GM23248 (cell line): ENCODE measurements around the gene TEKTIP1. TPM values are rescaled to one million over a fixed set of nuclear protein-coding genes. Genes with fewer than 3 reads are reported as not detected.
A peak's percentile ranks its signal among the peaks of the same experiment; 100 is the strongest.

ENCODE experiments used
- DNase-seq: peaks from one replicate; pipeline ENCODE4 v3.0.0-alpha.2; 2015
- H2AFZ ChIP-seq: fragments of 200-600 bp; sonication (generic); 2 replicates; pipeline ENCODE4 v1.6.1; 2016; ENCODE audit warnings: antibody characterized with exemption
- H3F3A ChIP-seq: fragments of 200-600 bp; sonication (generic); 2 replicates; pipeline ENCODE4 v1.6.1; 2016; ENCODE audit warnings: mild to moderate bottlenecking, antibody characterized with exemption, mixed run types; ENCODE audit not compliant: insufficient read depth
- H3K27ac ChIP-seq: fragments of 200-600 bp; sonication (generic); 2 replicates; pipeline ENCODE4 v1.5.1; 2016; ENCODE audit warnings: mild to moderate bottlenecking
- H3K27me3 ChIP-seq: fragments of 200-600 bp; sonication (generic); replicated peaks from 2 replicates; pipeline ENCODE4 v1.6.1; 2016; ENCODE audit warnings: mild to moderate bottlenecking; ENCODE audit not compliant: insufficient read depth
- H3K36me3 ChIP-seq: fragments of 200-600 bp; sonication (generic); 2 replicates; pipeline ENCODE4 v1.6.1; 2016; ENCODE audit warnings: low read depth, mild to moderate bottlenecking
- H3K4me1 ChIP-seq: fragments of 200-600 bp; sonication (generic); 2 replicates; pipeline ENCODE4 v1.6.1; 2016; ENCODE audit warnings: mild to moderate bottlenecking; ENCODE audit not compliant: insufficient read depth
- H3K4me2 ChIP-seq: fragments of 200-600 bp; sonication (generic); one replicate; pipeline ENCODE4 v1.6.1; 2016; ENCODE audit warnings: mild to moderate bottlenecking; ENCODE audit not compliant: unreplicated experiment
- H3K4me3 ChIP-seq: fragments of 200-600 bp; sonication (generic); 2 replicates; pipeline ENCODE4 v1.5.1; 2016; ENCODE audit warnings: mild to moderate bottlenecking
- H3K79me2 ChIP-seq: fragments of 200-600 bp; sonication (generic); 2 replicates; pipeline ENCODE4 v1.6.1; 2016; ENCODE audit warnings: mild to moderate bottlenecking; ENCODE audit not compliant: insufficient read depth
- H3K9ac ChIP-seq: fragments of 200-600 bp; sonication (generic); 2 replicates; pipeline ENCODE4 v1.6.1; 2016; ENCODE audit warnings: mild to moderate bottlenecking
- H3K9me2 ChIP-seq: fragments of 200-600 bp; sonication (generic); 2 replicates; pipeline ENCODE4 v1.6.1; 2016; ENCODE audit warnings: mixed run types, mild to moderate bottlenecking, moderate library complexity; ENCODE audit not compliant: insufficient read depth
- H3K9me3 ChIP-seq: fragments of 200-600 bp; sonication (generic); one replicate; pipeline ENCODE4 v1.6.1; 2017; ENCODE audit warnings: low read depth
- H4K20me1 ChIP-seq: fragments of 200-600 bp; sonication (generic); 2 replicates; pipeline ENCODE4 v1.6.0; 2016; ENCODE audit not compliant: insufficient read depth
- EZH2 ChIP-seq: fragments of 200-600 bp; sonication (generic); IDR thresholded peaks from 2 replicates; pipeline ENCODE4 v1.6.1; 2018; ENCODE audit warnings: antibody characterized with exemption, mild to moderate bottlenecking; ENCODE audit not compliant: insufficient read depth, poor library complexity, severe bottlenecking
- EZH2phosphoT487 ChIP-seq: fragments of 200-600 bp; sonication (generic); IDR thresholded peaks from 2 replicates; pipeline ENCODE4 v1.6.1; 2018; ENCODE audit warnings: antibody characterized with exemption, moderate library complexity, mild to moderate bottlenecking, low read depth; ENCODE audit not compliant: insufficient read depth
- WGBS, 2 experiments: methylation state at CpG; one replicate each; pipeline ENCODE4 v1.1.6; 2015 to 2017; ENCODE audit warnings: low lambda C conversion rate in 2 of 2, low coverage in 1 of 2; ENCODE audit errors: missing lambda C conversion rate in 2 of 2; 5-methylcytosine and 5-hydroxymethylcytosine counted together
- in situ Hi-C: fragments of 300-500 bp; cut with MboI; formaldehyde crosslinking; loops from 2 replicates; pipeline ENCODE4 v1.15.0; 2020
- polyA plus RNA-seq: library from polyadenylated mRNA; unstranded; fragments of >200 nt; fragmentation: Nextera tagmentation; extraction: Ambion mirVana; gene quantifications from 2 replicates; pipeline ENCODE4 v1.2.1, GENCODE V29; 2016
- total RNA-seq: library from RNA; depleted of rRNA; stranded (reverse); fragments of >200 nt; shearing (Covaris generic); gene quantifications from 2 replicates; pipeline ENCODE4 v1.2.3, GENCODE V29; 2014

TEKTIP1 gene
- total and polyA plus RNA-seq, 2 experiments from 2014 or later: not detected

- H3K9me3 ChIP-seq: no peaks in the 10 kb centered on the region
- no peak overlapping the region for H3K4me3 ChIP-seq
- H3K27ac ChIP-seq: no peak overlapping the region
- WGBS, 2 experiments: 71 to 77% methylated on average over 12 of the region's 12 CpGs
- TF ChIP-seq EZH2phosphoT487 (no peak), EZH2 (no peak)
- H4K20me1 ChIP-seq: peaks cover 4% of the 10 kb centered on the region; the same call in 1 of the 2 replicates
- peak; percentile 33 for DNase-seq
- no peaks in the 10 kb centered on the region for H3K9me2 ChIP-seq
- H3K9ac ChIP-seq: no peak overlapping the region
- H3K27me3 ChIP-seq: no peaks in the 10 kb centered on the region
- H3K4me2 ChIP-seq: no peak overlapping the region
- in situ Hi-C loops: no loop called here
- no peaks in the 10 kb centered on the region for H3F3A ChIP-seq
- no peaks in the 10 kb centered on the region for H3K4me1 ChIP-seq
- H3K79me2 ChIP-seq: peaks cover 100% of the 10 kb centered on the region
- H3K36me3 ChIP-seq: no peaks in the 10 kb centered on the region
- no peak overlapping the region for H2AFZ ChIP-seq
Measured at GRCh38 chr19:3514930-3515329, 24.0 kb upstream of the TEKTIP1 start.

- no peaks in the 10 kb centered on the region for H3K36me3 ChIP-seq
- H3K9me2 ChIP-seq: no peaks in the 10 kb centered on the region
- H4K20me1 ChIP-seq: peaks cover 4% of the 10 kb centered on the region; the same call in 1 of the 2 replicates
- no peaks in the 10 kb centered on the region for H3K4me1 ChIP-seq
- H3K9me3 ChIP-seq: no peaks in the 10 kb centered on the region
- no peak overlapping the region for H3K27ac ChIP-seq
- H3K4me2 ChIP-seq: no peak overlapping the region
- no peak overlapping the region for H2AFZ ChIP-seq
- in situ Hi-C loops: no loop called here
- TF ChIP-seq EZH2phosphoT487 (no peak), EZH2 (no peak)
- WGBS, 2 experiments: 70 to 71% methylated on average over 15 of the region's 15 CpGs
- H3K9ac ChIP-seq: no peak overlapping the region
- H3K79me2 ChIP-seq: peaks cover 100% of the 10 kb centered on the region
- DNase-seq: no peak
- no peak overlapping the region for H3K4me3 ChIP-seq
- H3F3A ChIP-seq: no peaks in the 10 kb centered on the region
- no peaks in the 10 kb centered on the region for H3K27me3 ChIP-seq
Measured at GRCh38 chr19:3515891-3516422, 23.0 kb upstream of the TEKTIP1 start.

- no peaks in the 10 kb centered on the region for H3K36me3 ChIP-seq
- no peak overlapping the region for H3K4me2 ChIP-seq
- 73 to 77% methylated on average over 14 to 15 of the region's 15 CpGs for WGBS, 2 experiments
Measured at GRCh38 chr19:3516675-3517207, 22.2 kb upstream of the TEKTIP1 start.

GRCh38 chr19:3517638-3518037, 21.3 kb upstream of the TEKTIP1 start:
- H3K27me3 ChIP-seq: no peaks in the 10 kb centered on the region
- no peaks in the 10 kb centered on the region for H3K4me1 ChIP-seq
- WGBS, 2 experiments: 92 to 96% methylated on average over 2 of the region's 2 CpGs
- H3K9me3 ChIP-seq: no peaks in the 10 kb centered on the region
- H2AFZ ChIP-seq: no peak overlapping the region
- H3K4me2 ChIP-seq: no peak overlapping the region
- no peaks in the 10 kb centered on the region for H3K36me3 ChIP-seq
- no peak for DNase-seq
- no peak overlapping the region for H3K27ac ChIP-seq
- H3K4me3 ChIP-seq: no peak overlapping the region
- peaks cover 4% of the 10 kb centered on the region; the same call in 1 of the 2 replicates for H4K20me1 ChIP-seq
- H3K9me2 ChIP-seq: no peaks in the 10 kb centered on the region
- in situ Hi-C loops: no loop called here
- no peak for TF ChIP-seq EZH2
- no peak for TF ChIP-seq EZH2phosphoT487
- H3K9ac ChIP-seq: no peak overlapping the region
- H3K79me2 ChIP-seq: peaks cover 100% of the 10 kb centered on the region
- no peaks in the 10 kb centered on the region for H3F3A ChIP-seq

More at GRCh38 chr19:3516675-3517207, 22.2 kb upstream of the TEKTIP1 start:
- H2AFZ ChIP-seq: no peak overlapping the region
- no peaks in the 10 kb centered on the region for H3K9me3 ChIP-seq
- no peaks in the 10 kb centered on the region for H3K4me1 ChIP-seq
- H3K27me3 ChIP-seq: no peaks in the 10 kb centered on the region
- H3K4me3 ChIP-seq: no peak overlapping the region
- H3K27ac ChIP-seq: no peak overlapping the region
- H3F3A ChIP-seq: no peaks in the 10 kb centered on the region
- in situ Hi-C loops: no loop called here
- TF ChIP-seq EZH2phosphoT487: no peak
- no peak for TF ChIP-seq EZH2
- peaks cover 100% of the 10 kb centered on the region for H3K79me2 ChIP-seq
- H3K9me2 ChIP-seq: no peaks in the 10 kb centered on the region
- no peak overlapping the region for H3K9ac ChIP-seq
- peaks cover 4% of the 10 kb centered on the region; the same call in 1 of the 2 replicates for H4K20me1 ChIP-seq
- DNase-seq: no peak
